HG02840 (cell line): ENCODE data around the gene ECPAS.
"Not testable (repeated sequence)": the region's sequence is repeated elsewhere in the genome, so short reads cannot be mapped to it uniquely, and the experiment has no call there.

Experiments
- ATAC-seq: cut with Tn5 transposase; IDR thresholded peaks from one replicate; pipeline ENCODE4 v1.9.1; 2021; ENCODE audit warnings: mild to moderate bottlenecking, moderate library complexity, moderate number of reproducible peaks; ENCODE audit not compliant: unreplicated experiment, low FRiP score

ECPAS gene

DNA sequence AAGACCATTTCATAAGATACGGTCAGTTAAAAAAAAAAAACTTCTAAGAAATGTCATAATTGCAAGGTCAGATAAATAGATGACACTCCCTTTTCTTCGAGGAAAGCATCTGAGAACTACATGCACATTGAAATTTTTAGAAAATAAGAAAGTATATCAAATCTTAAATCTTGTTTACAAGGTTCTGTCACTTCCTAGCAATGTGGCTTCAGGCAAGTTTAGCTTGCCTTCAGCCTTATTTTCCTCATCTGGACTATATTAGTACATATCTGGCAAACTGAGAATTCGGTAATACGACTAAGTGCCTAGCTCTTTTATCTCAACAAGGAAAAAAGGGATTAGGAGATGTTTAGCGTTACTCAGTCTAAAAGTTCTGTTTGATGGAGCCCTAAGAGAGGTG, 121.7 kb downstream of the ECPAS start:
- ATAC-seq, result no peak

DNA sequence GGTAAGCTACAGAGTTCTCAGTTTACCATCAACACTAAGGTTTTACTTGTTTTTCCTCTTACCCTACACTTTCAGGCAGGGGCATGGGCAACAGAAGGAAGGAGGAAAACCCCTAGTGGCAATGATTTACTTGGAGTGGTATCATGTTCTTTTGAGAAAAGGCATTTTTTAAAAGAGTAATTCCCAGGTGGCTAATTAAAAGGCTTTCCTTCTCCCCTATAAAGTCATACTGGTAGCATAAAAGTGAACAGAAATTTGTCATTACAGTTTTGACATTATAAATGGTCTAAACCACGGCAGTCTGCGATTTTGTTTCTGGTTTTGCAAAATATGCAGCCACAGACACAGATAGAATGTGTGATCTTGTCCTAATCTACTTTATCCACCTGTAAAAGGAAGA, 123.3 kb downstream of the ECPAS start:
- no peak for ATAC-seq

- no peak for ATAC-seq
Observed at GRCh38 chr9:111356481-111357244, 127.5 kb downstream of the ECPAS start.

DNA sequence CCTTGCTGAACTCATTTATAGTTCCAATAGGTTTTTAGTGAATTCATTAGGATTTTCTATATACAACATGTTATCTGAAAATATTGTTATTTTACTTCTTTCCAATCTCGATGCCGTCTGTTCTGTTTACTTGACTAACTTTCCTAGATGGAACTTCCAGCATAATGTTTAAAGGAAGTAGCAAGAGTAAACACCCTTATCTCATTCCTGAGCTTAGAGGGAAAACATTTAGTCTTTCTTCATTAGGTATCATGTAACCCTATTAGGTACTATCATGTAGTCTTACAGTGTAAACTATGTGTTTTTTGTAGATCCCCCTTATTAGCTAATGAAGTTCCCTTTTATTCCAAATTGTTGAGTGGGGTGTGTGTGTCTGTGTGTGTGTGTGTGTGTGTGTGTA, 131.6 kb downstream of the ECPAS start:
- no peak for ATAC-seq

GRCh38 chr9:111350556-111350955, 133.6 kb downstream of the ECPAS start:
- ATAC-seq, result no peak

GRCh38 chr9:111349766-111350165, 134.4 kb downstream of the ECPAS start:
- no peak for ATAC-seq

DNA sequence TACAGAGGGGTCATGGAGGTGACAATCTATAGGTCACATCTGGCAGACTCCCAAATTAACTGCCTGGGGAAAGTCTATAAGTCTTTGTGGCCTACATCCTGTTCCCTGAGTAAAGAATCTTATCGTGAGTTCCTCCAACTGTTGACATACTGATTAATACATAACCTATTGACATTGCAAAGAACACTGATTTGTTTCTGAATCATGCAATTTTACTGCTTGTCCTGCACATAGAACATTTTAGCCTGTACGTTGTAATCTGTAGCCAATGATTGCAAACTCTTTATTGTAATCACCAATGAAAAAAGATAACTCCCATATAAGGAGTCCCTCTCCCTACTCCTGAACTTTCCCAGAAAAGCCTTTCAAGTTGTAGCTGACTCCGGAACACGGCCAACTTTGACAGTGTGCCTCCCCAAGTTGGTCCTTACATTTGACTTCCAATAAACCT, 135.3 kb downstream of the ECPAS start:
- no peak for ATAC-seq

DNA sequence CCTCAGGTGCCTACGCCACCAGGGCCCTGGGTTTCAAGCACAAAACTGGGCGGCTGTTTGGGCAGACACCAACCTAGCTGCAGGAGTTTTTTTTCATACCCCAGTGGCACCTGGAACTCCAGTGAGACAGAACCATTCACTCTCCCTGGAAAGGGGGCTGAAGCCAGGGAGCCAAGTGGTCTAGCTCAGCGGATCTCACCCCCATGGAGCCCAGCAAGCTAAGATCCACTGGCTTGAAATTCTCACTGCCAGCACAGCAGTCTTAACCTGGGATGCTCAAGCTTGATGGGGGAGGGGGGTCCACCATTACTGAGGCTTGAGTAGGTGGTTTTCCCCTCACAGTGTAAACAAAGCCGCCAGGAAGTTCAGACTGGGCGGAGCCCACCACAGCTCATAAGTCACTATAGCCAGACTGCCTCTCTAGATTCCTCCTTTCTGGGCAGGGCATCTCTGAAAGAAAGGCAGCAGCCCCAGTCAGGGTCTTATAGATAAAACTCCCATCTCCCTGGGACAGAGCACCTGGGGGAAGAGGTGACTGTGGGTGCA, 149.8 kb downstream of the ECPAS start:
- not testable (repeated sequence) for ATAC-seq

DNA sequence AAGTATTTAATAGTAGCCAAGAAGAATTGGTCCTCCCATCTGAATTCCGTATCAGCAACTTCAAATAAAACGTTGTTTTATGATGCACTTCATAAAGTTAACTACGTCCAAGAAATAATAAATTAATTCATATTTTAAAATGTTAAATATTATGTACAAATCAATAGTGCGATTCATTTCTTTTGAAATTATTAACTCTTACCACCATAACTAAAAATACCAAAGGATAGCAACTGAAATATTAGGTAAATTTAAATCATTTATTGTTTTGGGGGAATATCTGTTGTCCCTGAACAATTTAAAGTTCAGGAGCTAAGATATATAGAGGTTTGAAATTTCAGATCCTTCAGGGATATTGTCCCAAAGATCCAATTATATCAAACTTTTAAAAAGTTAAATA, 154.1 kb downstream of the ECPAS start, which contains the start of gene OR2K2:
OR2K2 (minus strand) TSS at position 101 of the 400 bp plus-strand sequence. CDS start 1,791 bp downstream, outside the sequence.
- ATAC-seq, result no peak

GRCh38 chr9:111320631-111321030, 163.6 kb downstream of the ECPAS start:
- no peak for ATAC-seq

DNA sequence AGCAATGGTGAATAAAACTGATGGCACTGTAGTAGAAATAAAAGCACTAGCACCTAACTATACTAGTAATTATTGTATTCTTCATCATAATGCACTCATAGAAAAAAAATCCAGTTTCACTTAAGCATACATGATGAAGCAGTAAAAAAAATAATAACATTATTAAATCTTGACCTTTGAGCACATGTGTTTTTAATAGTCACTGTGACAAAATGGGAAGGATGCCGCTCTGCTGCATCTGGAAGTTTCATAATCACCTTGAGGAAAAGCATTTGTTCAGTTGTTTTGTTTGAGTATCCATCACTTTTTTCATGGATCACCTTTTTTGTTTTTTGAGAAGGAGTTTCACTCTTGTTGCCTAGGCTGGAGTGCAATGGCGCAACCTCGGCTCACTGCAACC, 167.4 kb downstream of the ECPAS start:
- ATAC-seq, result no peak
